Activated naive CD4-positive, alpha-beta T cell treated with anti-CD3 and anti-CD28 coated beads for 36 hours (primary cell): Measurements from ENCODE around the gene KCNK3. TPM values are rescaled to one million over a fixed set of nuclear protein-coding genes. Genes with fewer than 3 reads are reported as not detected.

Experiments used
- CTCF ChIA-PET: fragments of 350-600 bp; sonication (Branson Sonifier 250); formaldehyde crosslinking; loops from one replicate; lab custom pipeline; 2021; ENCODE audit warnings: antibody characterized with exemption; lab: Charles Lee
- DNase-seq: peaks from one replicate; pipeline ENCODE4 v3.0.0-alpha.2; 2020
- H3K27ac Mint-ChIP-seq: one replicate; pipeline ENCODE4 v1.8.0; 2021; ENCODE audit warnings: mild to moderate bottlenecking, mixed read lengths
- H3K27me3 Mint-ChIP-seq: one replicate; pipeline ENCODE4 v1.8.0; 2021; ENCODE audit warnings: low read depth, mixed read lengths
- H3K36me3 Mint-ChIP-seq: one replicate; pipeline ENCODE4 v1.8.0; 2021; ENCODE audit warnings: low read depth, mixed read lengths
- H3K4me1 Mint-ChIP-seq: one replicate; pipeline ENCODE4 v1.8.0; 2021; ENCODE audit warnings: low read depth, mixed read lengths
- H3K4me3 Mint-ChIP-seq: one replicate; pipeline ENCODE4 v1.8.0; 2021; ENCODE audit warnings: mild to moderate bottlenecking, moderate library complexity, mixed read lengths
- H3K9me3 Mint-ChIP-seq: one replicate; pipeline ENCODE4 v1.8.0; 2021; ENCODE audit warnings: mixed read lengths
- intact Hi-C: fragments of 100-400 bp; cut with micrococcal nuclease; formaldehyde crosslinking; loops from one replicate; pipeline ENCODE4 v1.15.1; 2023
- total RNA-seq, 2 experiments: library from RNA; stranded (reverse); gene quantifications; one replicate each; pipeline ENCODE4 v1.2.3, GENCODE V29; 2021

KCNK3 gene
- total RNA-seq, 2 experiments from 2014 or later = not detected

DNA sequence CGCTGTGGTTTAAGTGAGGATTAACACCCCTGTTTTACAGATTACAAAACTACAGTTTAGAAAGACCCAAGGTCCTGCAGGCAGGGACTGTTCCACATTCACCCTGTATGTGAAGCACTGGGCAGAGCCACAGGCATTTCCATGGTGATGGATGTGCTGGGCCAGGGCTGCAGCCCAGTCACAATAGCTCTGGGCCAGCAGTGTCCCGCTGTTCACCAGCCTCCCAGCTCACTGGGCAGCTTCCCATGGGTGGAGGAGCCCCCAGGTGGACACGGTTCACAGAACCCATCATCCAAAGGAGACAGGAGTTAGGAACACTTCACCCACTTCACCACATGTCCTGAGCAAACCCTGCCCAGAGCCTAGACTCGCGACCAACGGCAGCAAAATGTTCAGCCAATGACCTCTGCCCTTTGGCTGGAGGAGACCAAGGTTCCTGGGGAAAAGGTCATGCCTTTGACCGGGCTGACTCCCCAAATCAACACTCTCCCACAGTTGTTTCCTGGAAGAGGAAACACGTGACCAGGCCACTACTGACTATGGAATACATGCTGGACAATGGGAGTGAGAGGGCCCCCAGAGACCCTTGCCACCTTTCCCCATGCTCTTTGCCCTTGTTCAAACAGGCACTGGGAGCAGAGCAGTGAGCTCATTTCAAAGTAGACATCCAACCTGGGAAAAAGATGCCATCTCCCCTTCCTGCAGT, 43.5 kb downstream of the KCNK3 start:
- Mint-ChIP-seq H3K36me3 (no peaks in the 10 kb centered on the region), H3K27me3 (no peaks in the 10 kb centered on the region), H3K27ac (no peak overlapping the region), H3K4me3 (no peak overlapping the region), H3K9me3 (no peaks in the 10 kb centered on the region), H3K4me1 (no peaks in the 10 kb centered on the region)
- intact Hi-C loops = no loop called here
- CTCF ChIA-PET = interaction anchor here (1.7 kb wide), 1 partner anchor 11 kb away, joined by 5 read pairs; no protein-coding TSS in a partner anchor
- no peak for DNase-seq

DNA sequence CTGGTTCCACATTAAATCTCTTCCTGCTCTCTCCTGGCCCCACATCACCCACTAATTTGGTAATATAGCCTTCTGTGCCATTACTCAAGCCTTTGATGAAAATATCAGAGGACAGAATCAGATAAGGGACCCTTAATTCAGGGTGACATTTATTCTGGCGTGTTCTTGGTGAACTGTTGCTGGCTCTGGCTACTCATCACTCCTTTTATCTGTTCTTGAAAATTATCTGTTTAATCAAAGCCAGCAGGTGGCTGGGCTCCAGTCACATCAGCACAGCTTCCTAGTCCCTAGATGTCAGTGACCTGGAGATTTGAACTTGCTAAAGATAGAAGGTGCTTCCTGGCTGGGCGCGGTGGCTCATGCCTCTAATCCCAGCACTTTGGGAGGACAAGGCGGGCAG, 44.7 kb downstream of the KCNK3 start:
- no peaks in the 10 kb centered on the region for H3K9me3 Mint-ChIP-seq
- H3K27me3 Mint-ChIP-seq = no peaks in the 10 kb centered on the region
- no peak overlapping the region for H3K27ac Mint-ChIP-seq
- H3K4me3 Mint-ChIP-seq = no peak overlapping the region
- H3K36me3 Mint-ChIP-seq = no peaks in the 10 kb centered on the region
- no peak for DNase-seq
- intact Hi-C loops = no loop called here
- CTCF ChIA-PET = no interaction called here
- no peaks in the 10 kb centered on the region for H3K4me1 Mint-ChIP-seq

DNA sequence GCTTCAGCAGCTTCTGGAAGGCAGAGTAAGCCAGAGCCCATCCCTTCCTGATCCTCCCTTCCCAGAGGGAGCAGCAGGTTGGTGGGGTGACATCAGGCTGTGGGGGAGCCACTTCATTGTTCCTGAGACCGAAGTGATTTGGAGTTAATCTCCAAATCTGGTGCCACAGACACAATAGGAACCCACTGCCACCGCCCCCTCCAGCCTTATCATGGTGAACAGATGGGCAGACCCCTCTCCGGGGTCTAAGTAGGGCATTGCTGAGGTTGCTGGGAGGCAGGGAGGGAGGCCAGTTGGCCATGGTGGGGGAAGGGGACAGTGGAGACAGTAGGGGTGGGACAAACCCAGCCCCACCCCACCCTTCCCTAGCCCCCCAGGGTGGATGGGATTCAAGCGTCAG, 46.0 kb downstream of the KCNK3 start:
- Mint-ChIP-seq H3K36me3 (no peaks in the 10 kb centered on the region), H3K9me3 (no peaks in the 10 kb centered on the region), H3K27me3 (no peaks in the 10 kb centered on the region), H3K27ac (no peak overlapping the region), H3K4me3 (no peak overlapping the region), H3K4me1 (no peaks in the 10 kb centered on the region)
- intact Hi-C loops = no loop called here
- no peak for DNase-seq
- CTCF ChIA-PET = interaction anchor here (10.4 kb wide), 1 partner anchor 132 kb away, joined by 109 read pairs; no protein-coding TSS in a partner anchor

DNA sequence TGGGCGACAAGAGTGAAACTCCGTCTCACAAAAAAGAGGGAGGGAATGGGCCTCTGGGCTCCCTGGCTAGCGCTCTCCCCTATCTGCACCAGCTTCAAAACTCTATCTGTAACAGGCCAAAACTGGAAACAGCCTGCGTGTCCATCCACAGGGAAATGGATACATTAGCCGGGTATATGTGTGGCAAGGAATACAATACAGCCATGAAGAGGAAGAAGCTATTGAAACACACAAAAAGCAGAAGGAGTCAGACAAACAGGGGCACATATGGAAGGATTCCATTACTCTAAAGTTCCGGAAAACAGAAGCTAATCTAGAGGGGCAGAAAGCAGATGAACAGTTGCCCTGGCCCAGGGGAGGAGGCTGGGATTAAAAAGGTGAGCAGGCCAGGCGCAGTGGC, 47.0 kb downstream of the KCNK3 start:
- CTCF ChIA-PET = interaction anchor here (0.9 to 10.4 kb wide), 3 partner anchors 8 to 133 kb away, joined by 3 to 109 read pairs (median 5); no protein-coding TSS in a partner anchor
- H3K36me3 Mint-ChIP-seq = no peaks in the 10 kb centered on the region
- H3K4me1 Mint-ChIP-seq = no peaks in the 10 kb centered on the region
- H3K4me3 Mint-ChIP-seq = no peak overlapping the region
- no peak for DNase-seq
- no peak overlapping the region for H3K27ac Mint-ChIP-seq
- intact Hi-C loops = no loop called here
- no peaks in the 10 kb centered on the region for H3K27me3 Mint-ChIP-seq
- H3K9me3 Mint-ChIP-seq = no peaks in the 10 kb centered on the region

DNA sequence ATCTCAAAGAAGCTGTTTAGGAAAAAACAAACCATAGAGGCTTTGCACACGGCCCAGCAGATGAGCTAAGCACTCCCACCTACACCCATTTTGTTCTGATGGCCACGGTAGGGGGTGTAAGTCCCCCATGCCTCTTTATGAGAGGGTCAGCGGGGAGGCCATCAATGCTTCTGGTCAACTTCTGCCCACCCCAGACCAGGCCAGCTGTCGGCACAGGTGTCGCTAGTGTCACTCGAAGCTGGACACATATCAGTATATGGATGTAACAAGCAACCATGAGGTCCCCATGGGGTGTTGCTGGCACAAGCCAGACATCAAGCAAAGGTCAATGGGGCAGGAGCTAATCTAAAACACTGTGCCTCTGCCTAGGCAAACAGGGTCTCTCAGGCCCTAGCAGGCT, 47.8 kb downstream of the KCNK3 start:
- H3K4me1 Mint-ChIP-seq = no peaks in the 10 kb centered on the region
- H3K4me3 Mint-ChIP-seq = no peak overlapping the region
- no peak overlapping the region for H3K27ac Mint-ChIP-seq
- H3K36me3 Mint-ChIP-seq = no peaks in the 10 kb centered on the region
- intact Hi-C loops = no loop called here
- no peak for DNase-seq
- CTCF ChIA-PET = interaction anchor here (0.9 to 10.4 kb wide), 2 partner anchors 12 to 134 kb away, joined by 5 to 109 read pairs; no protein-coding TSS in a partner anchor
- H3K27me3 Mint-ChIP-seq = no peaks in the 10 kb centered on the region
- H3K9me3 Mint-ChIP-seq = no peaks in the 10 kb centered on the region

DNA sequence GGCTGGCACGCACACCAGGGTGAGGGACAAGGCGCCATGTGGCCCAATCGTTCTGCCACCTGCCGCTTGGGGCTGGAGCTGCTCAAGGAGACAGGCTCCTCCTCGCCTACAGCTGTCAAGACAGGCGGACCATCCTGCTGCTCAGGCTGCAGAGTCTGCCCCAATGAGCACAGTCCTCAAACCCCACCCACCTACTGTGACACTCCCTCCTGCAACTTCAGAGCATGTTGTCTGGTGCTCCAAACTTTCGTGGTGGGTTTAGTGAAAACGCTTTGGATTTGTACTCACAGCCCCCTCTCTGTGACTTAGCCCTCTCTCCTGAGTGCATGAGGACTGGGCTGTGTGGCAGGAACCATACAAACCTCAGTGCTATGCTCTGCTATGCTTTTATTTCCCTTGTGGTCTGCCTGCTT, 48.4 kb downstream of the KCNK3 start:
- no peaks in the 10 kb centered on the region for H3K4me1 Mint-ChIP-seq
- peak; percentile 12 for DNase-seq
- H3K4me3 Mint-ChIP-seq = no peak overlapping the region
- intact Hi-C loops = no loop called here
- no peak overlapping the region for H3K27ac Mint-ChIP-seq
- no peaks in the 10 kb centered on the region for H3K36me3 Mint-ChIP-seq
- CTCF ChIA-PET = interaction anchor here (10.4 kb wide), 1 partner anchor 135 kb away, joined by 109 read pairs; no protein-coding TSS in a partner anchor
- no peaks in the 10 kb centered on the region for H3K27me3 Mint-ChIP-seq
- no peaks in the 10 kb centered on the region for H3K9me3 Mint-ChIP-seq

DNA sequence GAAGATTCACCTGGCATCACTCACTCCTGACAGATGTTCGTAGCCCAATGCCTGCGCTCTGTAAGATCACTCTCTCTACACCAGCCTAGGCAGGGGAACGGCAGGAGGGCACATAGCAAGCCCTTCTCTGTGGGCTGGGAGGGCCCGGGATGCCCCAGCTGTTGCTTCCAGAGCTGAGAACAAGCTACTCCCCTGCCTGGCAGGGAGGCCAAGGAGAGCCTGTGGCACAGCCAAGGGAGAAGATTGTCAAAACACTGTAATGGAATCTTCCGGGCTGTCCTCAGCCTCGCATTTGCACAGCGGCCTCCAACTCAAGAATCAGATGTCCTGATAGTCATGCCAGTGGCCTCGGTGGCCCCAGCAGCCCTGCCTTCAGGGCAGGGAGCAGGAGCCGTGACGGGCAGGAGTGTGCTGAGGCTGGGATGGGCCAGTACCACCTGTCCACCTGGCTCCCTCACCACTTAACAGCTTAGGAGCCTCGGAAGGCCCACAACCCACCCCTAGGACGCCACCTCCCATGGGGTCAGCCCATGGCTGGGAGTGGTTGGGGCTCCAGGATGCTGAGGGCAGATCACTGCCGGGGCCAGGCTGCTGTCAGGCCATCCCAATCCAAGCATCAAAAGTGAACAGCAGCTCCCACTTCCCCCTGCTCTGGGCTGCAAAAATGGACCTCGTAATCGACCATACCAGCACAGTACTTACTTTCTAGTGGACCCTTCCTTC, 49.7 kb downstream of the KCNK3 start:
- CTCF ChIA-PET = interaction anchor here (0.9 to 10.4 kb wide), 3 partner anchors 12 to 165 kb away, joined by 3 to 109 read pairs (median 3); no protein-coding TSS in a partner anchor
- H3K27ac Mint-ChIP-seq = no peak overlapping the region
- no peak for DNase-seq
- H3K4me3 Mint-ChIP-seq = no peak overlapping the region
- no peaks in the 10 kb centered on the region for H3K9me3 Mint-ChIP-seq
- no peaks in the 10 kb centered on the region for H3K4me1 Mint-ChIP-seq
- H3K27me3 Mint-ChIP-seq = no peaks in the 10 kb centered on the region
- intact Hi-C loops = no loop called here
- H3K36me3 Mint-ChIP-seq = no peaks in the 10 kb centered on the region

DNA sequence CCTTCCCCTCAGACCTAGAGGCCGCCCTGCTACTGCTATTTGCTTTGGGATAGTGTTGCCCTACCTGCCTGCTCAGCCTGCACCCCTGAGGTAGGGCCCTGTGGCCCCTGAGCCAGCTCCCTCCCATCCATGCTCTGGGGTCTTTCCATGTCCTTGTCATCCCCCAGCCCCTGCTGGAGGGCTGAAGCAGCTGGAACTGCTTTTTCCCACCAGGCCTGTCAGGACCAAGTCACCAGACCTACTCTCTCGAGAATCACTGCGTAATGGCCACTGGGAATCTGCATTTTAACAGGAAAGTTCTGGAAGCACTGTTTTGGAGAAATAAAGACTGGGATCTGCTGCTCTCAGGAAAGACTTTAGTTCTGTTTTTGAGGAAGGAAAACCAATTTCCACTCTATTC, 51.3 kb downstream of the KCNK3 start:
- CTCF ChIA-PET = interaction anchor here (0.5 to 10.4 kb wide), 3 partner anchors 87 to 151 kb away, joined by 4 to 109 read pairs (median 6); no protein-coding TSS in a partner anchor
- H3K4me1 Mint-ChIP-seq = no peaks in the 10 kb centered on the region
- DNase-seq = no peak
- H3K27ac Mint-ChIP-seq = no peak overlapping the region
- H3K27me3 Mint-ChIP-seq = no peaks in the 10 kb centered on the region
- no peak overlapping the region for H3K4me3 Mint-ChIP-seq
- H3K36me3 Mint-ChIP-seq = no peaks in the 10 kb centered on the region
- intact Hi-C loops = no loop called here
- H3K9me3 Mint-ChIP-seq = no peaks in the 10 kb centered on the region

DNA sequence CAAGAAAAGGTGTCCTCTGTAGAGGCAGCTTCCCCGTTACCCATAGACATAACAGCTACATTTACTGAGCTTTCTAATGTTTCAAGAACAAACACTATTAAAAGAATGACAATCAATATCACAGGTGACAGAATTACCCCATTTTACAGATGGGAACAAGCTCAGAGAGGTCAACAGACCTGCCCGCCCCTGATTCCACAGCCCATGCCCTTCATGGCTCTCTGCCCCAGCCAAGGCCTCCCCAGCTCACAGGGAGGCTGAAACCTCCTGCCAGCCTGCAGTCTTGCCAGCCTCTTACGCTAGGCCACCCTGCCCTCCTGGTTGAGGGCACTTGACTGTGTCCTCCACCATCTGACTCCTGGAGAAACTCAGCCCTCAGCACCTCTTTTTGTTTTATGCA, 52.4 kb downstream of the KCNK3 start:
- Mint-ChIP-seq H3K27ac (no peak overlapping the region), H3K27me3 (no peaks in the 10 kb centered on the region), H3K4me3 (no peak overlapping the region), H3K4me1 (no peaks in the 10 kb centered on the region), H3K9me3 (no peaks in the 10 kb centered on the region), H3K36me3 (no peaks in the 10 kb centered on the region)
- CTCF ChIA-PET = interaction anchor here (0.5 to 10.4 kb wide), 19 partner anchors 9 to 1978 kb away, joined by 3 to 109 read pairs (median 4); partner anchors contain the start of gene CIB4
- no peak for DNase-seq
- intact Hi-C loops = loop anchor here (1.0 kb wide), 2 partner anchors 140 to 242 kb away; no protein-coding TSS in a partner anchor

DNA sequence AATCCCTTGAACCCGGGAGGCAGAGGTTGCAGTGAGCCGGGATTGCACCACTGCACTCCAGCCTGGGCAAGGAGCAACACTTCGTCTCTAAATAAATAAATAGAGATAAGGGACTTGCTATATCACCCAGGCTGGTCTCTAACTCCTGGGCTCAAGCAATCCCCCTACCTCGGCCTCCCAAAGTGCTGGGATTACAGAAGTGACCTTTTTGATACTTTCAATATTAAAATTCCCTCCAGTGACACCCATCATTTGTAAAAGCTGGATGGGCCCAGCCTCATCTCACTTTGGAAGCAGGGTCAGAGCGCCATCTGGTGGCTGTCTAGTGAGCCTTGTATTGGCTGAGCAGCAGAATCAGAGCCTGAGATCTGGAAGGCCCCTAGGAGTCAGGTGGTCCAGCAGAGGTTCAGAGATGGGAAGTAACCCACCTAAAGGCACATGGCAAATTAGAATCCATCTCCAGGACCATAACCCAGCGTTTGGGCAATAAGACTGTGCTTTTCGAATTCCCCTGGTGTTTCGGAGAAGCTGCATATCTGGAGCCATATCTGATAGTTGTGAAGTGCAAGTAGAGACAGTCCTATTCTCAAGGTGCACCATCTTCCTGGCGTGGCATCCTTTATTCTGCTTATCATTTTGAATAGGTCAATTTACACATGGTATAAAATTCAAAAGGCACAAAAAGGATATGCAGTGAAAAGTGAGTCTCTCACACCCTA, 53.2 kb downstream of the KCNK3 start:
- H3K9me3 Mint-ChIP-seq = no peaks in the 10 kb centered on the region
- intact Hi-C loops = loop anchor here (1.0 kb wide), 2 partner anchors 140 to 242 kb away; no protein-coding TSS in a partner anchor
- no peaks in the 10 kb centered on the region for H3K4me1 Mint-ChIP-seq
- H3K27ac Mint-ChIP-seq = no peak overlapping the region
- CTCF ChIA-PET = interaction anchor here (0.6 to 10.4 kb wide), 17 partner anchors 8 to 277 kb away, joined by 3 to 109 read pairs (median 4); partner anchors contain the start of gene CIB4
- H3K36me3 Mint-ChIP-seq = no peaks in the 10 kb centered on the region
- no peak overlapping the region for H3K4me3 Mint-ChIP-seq
- DNase-seq = peak; percentile 92
- H3K27me3 Mint-ChIP-seq = no peaks in the 10 kb centered on the region

DNA sequence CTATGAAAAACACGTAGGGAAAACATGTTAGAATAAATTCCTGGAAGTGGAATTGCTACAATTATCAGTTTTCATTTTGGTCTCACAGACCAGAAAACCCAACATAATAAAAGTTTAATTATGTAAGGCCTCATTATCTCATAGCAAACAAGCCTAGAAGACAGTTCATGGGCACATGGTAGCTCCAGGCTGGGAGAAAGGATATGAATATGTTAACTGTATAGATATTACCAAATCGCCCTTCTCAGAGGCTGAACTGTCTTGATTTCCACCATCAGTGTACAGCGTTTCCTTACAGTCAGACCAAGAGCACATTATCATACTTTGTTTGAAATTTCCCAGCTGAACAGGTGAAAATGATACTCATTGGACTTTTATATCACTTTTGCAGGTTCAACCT, 54.4 kb downstream of the KCNK3 start:
- no peaks in the 10 kb centered on the region for H3K27me3 Mint-ChIP-seq
- no peaks in the 10 kb centered on the region for H3K4me1 Mint-ChIP-seq
- CTCF ChIA-PET = interaction anchor here (0.7 to 10.4 kb wide), 6 partner anchors 11 to 165 kb away, joined by 3 to 109 read pairs (median 6); no protein-coding TSS in a partner anchor
- no peak overlapping the region for H3K4me3 Mint-ChIP-seq
- no peaks in the 10 kb centered on the region for H3K36me3 Mint-ChIP-seq
- DNase-seq = no peak
- no peak overlapping the region for H3K27ac Mint-ChIP-seq
- no peaks in the 10 kb centered on the region for H3K9me3 Mint-ChIP-seq
- intact Hi-C loops = no loop called here
